SH-SY5Y (cell line): ENCODE measurements around the gene PIP5K1B.

Experiments used
- GATA2 ChIP-seq: IDR thresholded peaks from 2 replicates; pipeline ENCODE4 v1.6.1; 2011; ENCODE audit warnings: mild to moderate bottlenecking, low read depth, low read length
- GATA3 ChIP-seq: IDR thresholded peaks from 2 replicates; pipeline ENCODE4 v1.6.1; 2011; ENCODE audit warnings: low read depth, mild to moderate bottlenecking, low read length, moderate library complexity

DNA sequence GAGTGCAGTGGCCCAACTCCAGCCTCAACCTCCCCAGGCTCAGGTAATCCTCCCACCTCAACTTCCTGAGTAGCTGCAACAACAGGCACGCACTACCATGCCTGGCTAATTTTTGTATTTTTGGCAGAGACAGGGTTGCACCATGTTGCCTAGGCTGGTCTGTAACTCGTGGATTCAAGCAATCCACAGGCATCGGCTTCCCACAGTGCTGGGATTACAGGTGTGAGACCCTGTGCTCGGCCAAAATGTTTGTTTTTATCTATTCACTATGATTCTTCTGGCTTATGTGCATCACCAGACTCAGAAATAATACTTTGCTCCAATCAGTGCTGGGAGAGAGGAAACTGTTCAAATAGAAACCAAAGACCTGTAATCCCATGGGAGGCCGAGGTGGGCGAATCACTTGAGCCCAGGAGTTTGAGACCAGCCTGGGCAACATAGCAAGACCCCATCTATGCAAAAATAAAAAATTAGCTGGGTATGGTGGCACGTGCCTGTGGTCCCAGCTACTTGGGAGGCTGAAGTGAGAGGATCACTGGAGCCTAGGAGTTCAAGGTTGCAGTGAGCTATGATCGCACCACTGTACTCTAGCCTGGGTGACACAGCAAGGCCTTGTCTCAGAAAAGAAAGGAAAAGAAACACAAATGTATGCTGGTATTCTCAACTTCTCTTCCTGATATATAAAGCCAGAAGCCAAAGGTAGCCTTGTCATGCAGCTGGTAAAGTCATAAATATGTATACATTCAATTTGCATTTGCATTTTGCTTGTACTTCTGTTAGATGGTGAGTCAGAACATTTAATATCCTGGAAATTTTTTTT is 4.5 kb downstream of the PIP5K1B start:
- TF ChIP-seq GATA3, result no peak
- TF ChIP-seq GATA2, result no peak
